ENCODE data around the gene RAD51B. TPM values are rescaled to one million over a fixed set of nuclear protein-coding genes. Genes with fewer than 3 reads are reported as not detected.

RAD51B gene
- total RNA-seq, 4 donors from 2014 or later = 8.9 to 30.3 (median 10.4) TPM

GRCh38 chr14:68747393-68747792 lies 927.8 kb downstream of the RAD51B start:
- TF ChIP-seq CTCF (IDR thresholded peaks at IDR 0.05) = no peak
- ATAC-seq (ENCODE audit: low FRiP score) = no peak
- no peak for DNase-seq (ENCODE audit: low spot score)

- DNase-seq (ENCODE audit: low spot score) (no peak), ATAC-seq (ENCODE audit: low FRiP score) (no peak)
- no peak for TF ChIP-seq CTCF (IDR thresholded peaks at IDR 0.05)
Measured at GRCh38 chr14:68748260-68748659, 928.7 kb downstream of the RAD51B start.

GRCh38 chr14:68748691-68749090 lies 929.1 kb downstream of the RAD51B start:
- ATAC-seq (ENCODE audit: low FRiP score) (no peak), DNase-seq (ENCODE audit: low spot score) (no peak)
- no peak for TF ChIP-seq CTCF (IDR thresholded peaks at IDR 0.05)

- no peak for TF ChIP-seq CTCF (IDR thresholded peaks at IDR 0.05)
- DNase-seq (ENCODE audit: low spot score) (no peak), ATAC-seq (ENCODE audit: low FRiP score) (peak; percentile 81)
Measured at GRCh38 chr14:68749487-68750475, 930.2 kb downstream of the RAD51B start.

GRCh38 chr14:68752271-68753006 lies 932.9 kb downstream of the RAD51B start:
- TF ChIP-seq CTCF (IDR thresholded peaks at IDR 0.05) = no peak
- DNase-seq (ENCODE audit: low spot score) (no peak), ATAC-seq (ENCODE audit: low FRiP score) (no peak)

- no peak for ATAC-seq (ENCODE audit: low FRiP score)
- no peak for DNase-seq (ENCODE audit: low spot score)
Measured at GRCh38 chr14:68753690-68754089, 934.1 kb downstream of the RAD51B start.

More at GRCh38 chr14:68753690-68754089, 934.1 kb downstream of the RAD51B start:
- TF ChIP-seq CTCF (IDR thresholded peaks at IDR 0.05) = no peak

Data from omental fat pad (tissue), 4 donors.